SK-N-SH treated with all-trans-retinoic acid at 6 μM for 48 hours (cell line): ENCODE measurements around the gene TPBGL.

Experiments
- ARNTL ChIP-seq: fragments of 450-650 bp; formaldehyde crosslinking; IDR thresholded peaks from 2 replicates; pipeline ENCODE4 v1.5.0; 2020; ENCODE audit warnings: low read depth, mild to moderate bottlenecking, moderate library complexity, borderline replicate concordance
- ESRRG ChIP-seq: fragments of 250-450 bp; sonication (Bioruptor Pico); IDR thresholded peaks from 2 replicates; pipeline ENCODE4 v1.6.1; 2021; ENCODE audit warnings: mild to moderate bottlenecking
- GLIS3 ChIP-seq: fragments of 250-450 bp; sonication (Bioruptor Pico); IDR thresholded peaks from 2 replicates; pipeline ENCODE4 v1.5.0; 2020; ENCODE audit warnings: mild to moderate bottlenecking, moderate library complexity
- PATZ1 ChIP-seq: fragments of 250-450 bp; sonication (Bioruptor Pico); IDR thresholded peaks from 2 replicates; pipeline ENCODE4 v1.8.0; 2020; ENCODE audit warnings: mild to moderate bottlenecking, moderate library complexity, borderline replicate concordance
- RARB ChIP-seq: fragments of 250-450 bp; sonication (Bioruptor Pico); IDR thresholded peaks from 2 replicates; pipeline ENCODE4 v1.8.0; 2021; ENCODE audit warnings: mild to moderate bottlenecking, moderate library complexity
- TF ChIP-seq, protein P1 (sequence below): fragments of 250-450 bp; sonication (Bioruptor Pico); IDR thresholded peaks from 2 replicates; pipeline ENCODE4 v1.5.1; 2020; ENCODE audit warnings: low read depth, mild to moderate bottlenecking, moderate library complexity

- no peak for TF ChIP-seq RARB (CRISPR knock-in tag)
- no peak for TF ChIP-seq ESRRG (CRISPR knock-in tag)
- TF ChIP-seq ARNTL (CRISPR knock-in tag): no peak
- TF ChIP-seq GLIS3 (CRISPR knock-in tag): no peak
- TF ChIP-seq, protein P1, sequence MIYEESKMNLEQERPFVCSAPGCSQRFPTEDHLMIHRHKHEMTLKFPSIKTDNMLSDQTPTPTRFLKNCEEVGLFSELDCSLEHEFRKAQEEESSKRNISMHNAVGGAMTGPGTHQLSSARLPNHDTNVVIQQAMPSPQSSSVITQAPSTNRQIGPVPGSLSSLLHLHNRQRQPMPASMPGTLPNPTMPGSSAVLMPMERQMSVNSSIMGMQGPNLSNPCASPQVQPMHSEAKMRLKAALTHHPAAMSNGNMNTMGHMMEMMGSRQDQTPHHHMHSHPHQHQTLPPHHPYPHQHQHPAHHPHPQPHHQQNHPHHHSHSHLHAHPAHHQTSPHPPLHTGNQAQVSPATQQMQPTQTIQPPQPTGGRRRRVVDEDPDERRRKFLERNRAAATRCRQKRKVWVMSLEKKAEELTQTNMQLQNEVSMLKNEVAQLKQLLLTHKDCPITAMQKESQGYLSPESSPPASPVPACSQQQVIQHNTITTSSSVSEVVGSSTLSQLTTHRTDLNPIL (CRISPR knock-in tag): no peak
- no peak for TF ChIP-seq PATZ1 (CRISPR knock-in tag)
Observed at GRCh38 chr11:75277991-75278790, 37.6 kb downstream of the TPBGL start.
